ENCODE data around the gene ATP6V1C2. TPM values are rescaled to one million over a fixed set of nuclear protein-coding genes. Genes with fewer than 3 reads are reported as not detected.

The ATP6V1C2 gene
- total RNA-seq, 1 donor from 2014 or later = not detected

GRCh38 chr2:10794876-10795275 lies 73.4 kb downstream of the ATP6V1C2 start:
- Mint-ChIP-seq H3K27ac (ENCODE audit: unreplicated experiment) (no peak overlapping the region), H3K9me3 (ENCODE audit: unreplicated experiment) (no peaks in the 10 kb centered on the region), H3K27me3 (ENCODE audit: unreplicated experiment) (no peaks in the 10 kb centered on the region), H3K4me3 (ENCODE audit: unreplicated experiment) (no peak overlapping the region), H3K4me1 (ENCODE audit: unreplicated experiment) (no peaks in the 10 kb centered on the region), H3K36me3 (ENCODE audit: low read depth, unreplicated experiment) (peaks cover 42% of the 10 kb centered on the region)
- no peak for DNase-seq (ENCODE audit: low spot score)
- no peak for TF ChIP-seq CTCF (IDR thresholded peaks at IDR 0.05; ENCODE audit: unreplicated experiment)

GRCh38 chr2:10795508-10796046 lies 74.1 kb downstream of the ATP6V1C2 start:
- Mint-ChIP-seq H3K36me3 (ENCODE audit: low read depth, unreplicated experiment) (peaks cover 36% of the 10 kb centered on the region), H3K9me3 (ENCODE audit: unreplicated experiment) (no peaks in the 10 kb centered on the region), H3K27me3 (ENCODE audit: unreplicated experiment) (no peaks in the 10 kb centered on the region), H3K4me1 (ENCODE audit: unreplicated experiment) (no peaks in the 10 kb centered on the region), H3K27ac (ENCODE audit: unreplicated experiment) (no peak overlapping the region), H3K4me3 (ENCODE audit: unreplicated experiment) (peak overlapping the region; percentile 19)
- no peak for TF ChIP-seq CTCF (IDR thresholded peaks at IDR 0.05; ENCODE audit: unreplicated experiment)
- DNase-seq (ENCODE audit: low spot score) = no peak

GRCh38 chr2:10796703-10797102 lies 75.3 kb downstream of the ATP6V1C2 start:
- Mint-ChIP-seq H3K4me1 (ENCODE audit: unreplicated experiment) (no peaks in the 10 kb centered on the region), H3K4me3 (ENCODE audit: unreplicated experiment) (peak overlapping the region; percentile 5), H3K27me3 (ENCODE audit: unreplicated experiment) (no peaks in the 10 kb centered on the region), H3K36me3 (ENCODE audit: low read depth, unreplicated experiment) (peaks cover 27% of the 10 kb centered on the region), H3K27ac (ENCODE audit: unreplicated experiment) (no peak overlapping the region), H3K9me3 (ENCODE audit: unreplicated experiment) (no peaks in the 10 kb centered on the region)
- DNase-seq (ENCODE audit: low spot score) = no peak
- TF ChIP-seq CTCF (IDR thresholded peaks at IDR 0.05; ENCODE audit: unreplicated experiment) = no peak

DNA sequence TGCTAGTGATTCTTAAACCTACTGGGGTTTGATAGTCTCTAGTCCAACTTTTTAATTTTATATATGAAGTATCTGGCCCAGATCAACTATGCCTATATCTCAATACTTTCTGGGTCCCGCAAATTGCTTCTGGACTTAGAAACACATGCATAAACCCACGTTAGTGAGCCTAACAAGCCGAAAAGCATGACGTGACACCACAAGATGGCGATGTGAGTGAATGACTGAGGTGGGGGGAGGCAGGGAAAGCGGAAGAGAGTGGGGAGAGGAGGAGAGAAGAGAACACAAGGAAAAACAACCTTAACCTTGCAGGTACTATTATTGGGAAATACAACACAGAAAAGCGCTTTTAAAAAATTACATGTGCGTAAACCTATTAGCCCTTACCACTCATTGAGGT lies 77.4 kb downstream of the ATP6V1C2 start:
- no peak for DNase-seq (ENCODE audit: low spot score)
- H3K9me3 Mint-ChIP-seq (ENCODE audit: unreplicated experiment) = no peaks in the 10 kb centered on the region
- H3K36me3 Mint-ChIP-seq (ENCODE audit: low read depth, unreplicated experiment) = peaks cover 18% of the 10 kb centered on the region
- H3K27me3 Mint-ChIP-seq (ENCODE audit: unreplicated experiment) = no peaks in the 10 kb centered on the region
- H3K27ac Mint-ChIP-seq (ENCODE audit: unreplicated experiment) = no peak overlapping the region
- H3K4me1 Mint-ChIP-seq (ENCODE audit: unreplicated experiment) = no peaks in the 10 kb centered on the region
- TF ChIP-seq CTCF (IDR thresholded peaks at IDR 0.05; ENCODE audit: unreplicated experiment) = no peak
- no peak overlapping the region for H3K4me3 Mint-ChIP-seq (ENCODE audit: unreplicated experiment)

- H3K9me3 Mint-ChIP-seq (ENCODE audit: unreplicated experiment) = no peaks in the 10 kb centered on the region
- DNase-seq (ENCODE audit: low spot score) = no peak
- H3K27ac Mint-ChIP-seq (ENCODE audit: unreplicated experiment) = no peak overlapping the region
- no peaks in the 10 kb centered on the region for H3K4me1 Mint-ChIP-seq (ENCODE audit: unreplicated experiment)
- TF ChIP-seq CTCF (IDR thresholded peaks at IDR 0.05; ENCODE audit: unreplicated experiment) = no peak
- H3K36me3 Mint-ChIP-seq (ENCODE audit: low read depth, unreplicated experiment) = peaks cover 18% of the 10 kb centered on the region
- no peak overlapping the region for H3K4me3 Mint-ChIP-seq (ENCODE audit: unreplicated experiment)
- H3K27me3 Mint-ChIP-seq (ENCODE audit: unreplicated experiment) = no peaks in the 10 kb centered on the region
Measured at GRCh38 chr2:10800163-10800562, 78.7 kb downstream of the ATP6V1C2 start.
